Measurements from ENCODE around the gene SMYD5.

DNA sequence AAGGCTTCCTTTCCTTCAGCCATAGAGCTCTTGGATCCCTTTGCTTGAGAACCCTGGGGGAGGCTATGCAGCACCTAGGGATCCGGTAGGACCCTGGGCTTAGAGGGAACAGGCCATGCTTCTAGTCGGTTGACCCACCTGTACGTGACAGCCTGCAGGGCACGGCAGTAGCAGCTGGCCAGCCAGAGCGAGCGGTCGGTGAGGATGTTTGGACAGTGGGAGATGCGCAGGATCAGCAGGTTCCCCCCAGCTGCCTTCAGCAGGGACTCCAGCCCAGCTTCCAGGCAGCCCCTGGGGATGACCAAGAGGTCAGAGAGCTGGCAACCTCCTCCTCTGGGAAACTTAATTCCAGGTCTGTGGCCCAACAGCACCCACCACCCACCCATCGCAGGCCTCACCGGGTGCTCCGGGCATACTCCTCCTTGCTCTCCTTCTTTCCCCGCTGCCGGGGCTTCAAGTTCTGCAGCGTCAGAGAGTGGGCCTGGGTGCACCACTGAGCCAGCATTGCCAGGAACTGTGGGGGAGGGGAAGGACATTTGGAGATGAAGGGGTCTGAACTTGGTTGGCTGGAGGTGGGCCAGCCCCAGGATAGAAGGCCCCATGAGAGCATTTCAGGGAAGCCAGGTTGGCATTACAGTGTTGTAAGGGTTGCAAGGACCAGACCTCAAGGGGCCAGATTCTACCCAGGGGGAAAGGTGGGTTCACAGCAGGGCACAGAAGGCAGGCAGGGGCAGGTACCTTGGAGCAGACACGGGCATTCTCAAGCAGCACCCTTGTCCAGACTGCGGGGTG is 49.7 kb downstream of the SMYD5 start:
- TF ChIP-seq, protein P1, sequence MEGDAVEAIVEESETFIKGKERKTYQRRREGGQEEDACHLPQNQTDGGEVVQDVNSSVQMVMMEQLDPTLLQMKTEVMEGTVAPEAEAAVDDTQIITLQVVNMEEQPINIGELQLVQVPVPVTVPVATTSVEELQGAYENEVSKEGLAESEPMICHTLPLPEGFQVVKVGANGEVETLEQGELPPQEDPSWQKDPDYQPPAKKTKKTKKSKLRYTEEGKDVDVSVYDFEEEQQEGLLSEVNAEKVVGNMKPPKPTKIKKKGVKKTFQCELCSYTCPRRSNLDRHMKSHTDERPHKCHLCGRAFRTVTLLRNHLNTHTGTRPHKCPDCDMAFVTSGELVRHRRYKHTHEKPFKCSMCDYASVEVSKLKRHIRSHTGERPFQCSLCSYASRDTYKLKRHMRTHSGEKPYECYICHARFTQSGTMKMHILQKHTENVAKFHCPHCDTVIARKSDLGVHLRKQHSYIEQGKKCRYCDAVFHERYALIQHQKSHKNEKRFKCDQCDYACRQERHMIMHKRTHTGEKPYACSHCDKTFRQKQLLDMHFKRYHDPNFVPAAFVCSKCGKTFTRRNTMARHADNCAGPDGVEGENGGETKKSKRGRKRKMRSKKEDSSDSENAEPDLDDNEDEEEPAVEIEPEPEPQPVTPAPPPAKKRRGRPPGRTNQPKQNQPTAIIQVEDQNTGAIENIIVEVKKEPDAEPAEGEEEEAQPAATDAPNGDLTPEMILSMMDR (IDR thresholded peaks at IDR 0.05) = no peak
- no peak for TF ChIP-seq EP300 (IDR thresholded peaks at IDR 0.05)
- no peak for TF ChIP-seq POLR2A (IDR thresholded peaks at IDR 0.05; ENCODE audit: low read depth)
- no peak for TF ChIP-seq POLR2AphosphoS5 (IDR thresholded peaks at IDR 0.05)
